Nephron progenitor cell (in vitro differentiated cells): ENCODE measurements around the gene TMEM154.

Source experiments
- DNase-seq: peaks from one replicate; pipeline ENCODE4 v3.0.0; 2021
- H3K27ac Mint-ChIP-seq: 2 replicates; pipeline ENCODE4 v1.8.0; 2021; ENCODE audit warnings: mild to moderate bottlenecking, moderate library complexity, mixed read lengths
- H3K27me3 Mint-ChIP-seq: 2 replicates; pipeline ENCODE4 v1.8.0; 2021; ENCODE audit warnings: mild to moderate bottlenecking, low read depth, mixed read lengths; ENCODE audit not compliant: poor library complexity
- H3K36me3 Mint-ChIP-seq: 2 replicates; pipeline ENCODE4 v1.8.0; 2021; ENCODE audit warnings: low read depth, mixed read lengths
- H3K4me1 Mint-ChIP-seq: 2 replicates; pipeline ENCODE4 v1.8.0; 2021; ENCODE audit warnings: mixed read lengths
- H3K4me3 Mint-ChIP-seq: 2 replicates; pipeline ENCODE4 v1.8.0; 2021; ENCODE audit warnings: mild to moderate bottlenecking, moderate library complexity, mixed read lengths
- H3K9me3 Mint-ChIP-seq: 2 replicates; pipeline ENCODE4 v1.8.0; 2021; ENCODE audit warnings: mild to moderate bottlenecking, moderate library complexity, mixed read lengths
- CTCF ChIP-seq: fragments of 200-600 bp; sonication (generic); IDR thresholded peaks from 2 replicates; pipeline ENCODE4 v1.5.0; 2021; ENCODE audit warnings: antibody characterized with exemption

The TMEM154 gene

DNA sequence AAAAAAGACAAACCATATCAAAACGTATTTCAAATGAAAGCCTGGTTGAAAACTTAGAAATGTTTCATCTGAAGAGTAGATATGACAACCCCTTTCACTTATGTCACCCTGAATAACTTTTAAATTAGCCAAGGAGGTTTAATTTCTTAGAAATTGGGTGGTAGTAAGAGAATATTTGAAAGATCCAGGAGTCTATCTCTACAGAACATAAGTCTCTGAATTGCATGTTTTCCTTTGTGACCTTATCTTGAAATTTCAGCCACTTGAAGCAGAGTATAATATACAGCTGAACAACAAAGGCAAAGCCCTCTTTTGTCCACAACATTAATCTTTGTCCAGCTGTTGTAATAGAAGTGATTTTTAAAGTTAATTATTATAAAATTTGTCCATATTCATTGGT is 49.5 kb downstream of the TMEM154 start:
- Mint-ChIP-seq H3K4me1 (no peaks in the 10 kb centered on the region), H3K9me3 (no peaks in the 10 kb centered on the region), H3K36me3 (peaks cover 12% of the 10 kb centered on the region), H3K27me3 (no peaks in the 10 kb centered on the region), H3K27ac (no peak overlapping the region), H3K4me3 (no peak overlapping the region)
- no peak for TF ChIP-seq CTCF
- no peak for DNase-seq

GRCh38 chr4:152629908-152630307 is 49.9 kb downstream of the TMEM154 start:
- H3K27ac Mint-ChIP-seq: no peak overlapping the region
- no peak for TF ChIP-seq CTCF
- no peaks in the 10 kb centered on the region for H3K9me3 Mint-ChIP-seq
- DNase-seq: no peak
- H3K36me3 Mint-ChIP-seq: peaks cover 12% of the 10 kb centered on the region
- no peaks in the 10 kb centered on the region for H3K27me3 Mint-ChIP-seq
- no peak overlapping the region for H3K4me3 Mint-ChIP-seq
- H3K4me1 Mint-ChIP-seq: no peaks in the 10 kb centered on the region

- H3K36me3 Mint-ChIP-seq: peaks cover 12% of the 10 kb centered on the region
- no peak for DNase-seq
Observed at GRCh38 chr4:152628128-152628527, 51.7 kb downstream of the TMEM154 start.

DNA sequence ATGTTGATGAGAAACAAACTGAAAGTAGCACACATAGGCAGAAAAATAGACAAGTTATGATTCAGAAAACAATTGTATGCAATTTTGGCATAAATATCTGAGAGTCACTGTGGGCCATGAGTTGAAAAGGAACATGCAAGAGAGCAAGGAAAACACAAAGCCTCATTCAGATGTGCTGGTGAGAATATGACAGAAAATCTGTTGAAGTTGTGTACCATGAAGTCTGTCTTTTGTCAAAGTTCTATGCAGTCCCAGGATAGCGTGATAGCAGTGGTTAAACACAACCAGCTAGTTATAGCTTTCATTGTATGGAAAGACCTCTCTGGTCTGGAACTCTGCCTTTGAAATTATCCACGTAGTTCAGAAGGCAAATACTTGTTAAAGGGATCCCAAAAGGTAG is 53.0 kb downstream of the TMEM154 start:
- no peak overlapping the region for H3K4me3 Mint-ChIP-seq
- H3K9me3 Mint-ChIP-seq: no peaks in the 10 kb centered on the region
- no peaks in the 10 kb centered on the region for H3K4me1 Mint-ChIP-seq
- DNase-seq: no peak
- no peaks in the 10 kb centered on the region for H3K27me3 Mint-ChIP-seq
- no peak for TF ChIP-seq CTCF
- no peak overlapping the region for H3K27ac Mint-ChIP-seq
- peaks cover 12% of the 10 kb centered on the region for H3K36me3 Mint-ChIP-seq

More at GRCh38 chr4:152628128-152628527, 51.7 kb downstream of the TMEM154 start:
- no peaks in the 10 kb centered on the region for H3K9me3 Mint-ChIP-seq
- no peaks in the 10 kb centered on the region for H3K27me3 Mint-ChIP-seq
- H3K4me3 Mint-ChIP-seq: no peak overlapping the region
- peak overlapping the region; percentile 61 for H3K27ac Mint-ChIP-seq
- no peaks in the 10 kb centered on the region for H3K4me1 Mint-ChIP-seq
- TF ChIP-seq CTCF: no peak

DNA sequence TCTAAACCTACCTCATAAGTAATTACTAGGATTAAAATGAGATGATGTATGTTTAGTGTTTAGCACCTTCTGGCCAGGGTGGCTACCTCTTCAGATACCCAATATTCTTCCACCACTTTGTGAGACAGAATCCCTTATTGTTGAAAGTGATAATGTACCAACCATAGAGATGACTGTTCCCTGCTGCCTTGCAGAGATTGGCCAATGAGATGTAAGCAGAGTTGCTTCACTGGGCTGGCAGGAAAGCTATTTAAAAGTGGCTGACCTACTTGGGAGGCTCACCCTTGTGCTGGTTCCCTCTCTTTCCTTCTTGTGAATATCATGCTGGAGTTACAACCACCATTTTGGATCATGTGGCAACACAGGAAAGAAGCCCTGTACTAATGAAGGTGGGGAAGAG is 58.9 kb downstream of the TMEM154 start:
- peaks cover 6% of the 10 kb centered on the region for H3K4me1 Mint-ChIP-seq
- TF ChIP-seq CTCF: no peak
- H3K27ac Mint-ChIP-seq: no peak overlapping the region
- no peak for DNase-seq
- no peaks in the 10 kb centered on the region for H3K36me3 Mint-ChIP-seq
- H3K9me3 Mint-ChIP-seq: no peaks in the 10 kb centered on the region
- no peaks in the 10 kb centered on the region for H3K27me3 Mint-ChIP-seq
- H3K4me3 Mint-ChIP-seq: no peak overlapping the region

- H3K27ac Mint-ChIP-seq: no peak overlapping the region
- H3K36me3 Mint-ChIP-seq: no peaks in the 10 kb centered on the region
- peaks cover 6% of the 10 kb centered on the region for H3K4me1 Mint-ChIP-seq
- no peak overlapping the region for H3K4me3 Mint-ChIP-seq
- TF ChIP-seq CTCF: no peak
- no peak for DNase-seq
- H3K9me3 Mint-ChIP-seq: no peaks in the 10 kb centered on the region
- H3K27me3 Mint-ChIP-seq: peaks cover 6% of the 10 kb centered on the region
Observed at GRCh38 chr4:152620218-152620617, 59.6 kb downstream of the TMEM154 start.
